ENCODE measurements around the gene AMOTL1.

DNA sequence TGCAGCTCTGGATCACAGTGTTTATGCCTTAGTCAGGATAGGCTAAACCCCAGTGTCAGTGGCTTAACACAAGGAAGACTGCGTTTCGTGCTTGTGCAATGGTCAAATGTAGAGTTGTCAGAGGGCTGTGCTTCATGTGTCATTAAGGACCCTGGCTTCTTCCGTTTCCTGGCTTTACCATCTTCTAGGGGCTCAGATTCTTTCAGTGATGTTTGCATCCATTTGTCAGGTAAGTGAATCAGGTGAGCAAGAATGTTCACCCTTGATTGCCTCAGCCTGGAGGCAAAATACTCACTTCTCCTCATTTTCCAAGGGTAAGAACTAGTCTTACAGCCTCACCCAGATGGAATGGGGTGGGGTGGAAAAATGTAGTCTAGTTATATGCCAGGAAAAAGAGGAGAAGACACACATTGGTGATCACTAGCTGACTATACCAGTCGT is 20.5 kb upstream of the AMOTL1 start:
- TF ChIP-seq SUZ12 (IDR thresholded peaks at IDR 0.05; ENCODE audit: extremely low read depth, insufficient read depth, insufficient read length) (no peak), ZNF274 (IDR thresholded peaks at IDR 0.05; ENCODE audit: low read depth, low read length) (no peak), YY1 (IDR thresholded peaks at IDR 0.05; ENCODE audit: insufficient read depth, insufficient read length) (no peak)
